K562 (cell line): ENCODE data around the gene PRDX1. TPM values are rescaled to one million over a fixed set of nuclear protein-coding genes. Genes with fewer than 3 reads are reported as not detected.

Experiments
- BACH1 ChIP-seq: fragments of 200-800 bp; sonication (Bioruptor generic); IDR thresholded peaks from 2 replicates; pipeline ENCODE4 v1.6.1; 2016; ENCODE audit warnings: missing genetic modification characterization, missing compliant biosample characterization
- CBX1 ChIP-seq: sonication (generic); IDR thresholded peaks from 2 replicates; pipeline ENCODE4 v1.6.1; 2016; ENCODE audit warnings: antibody characterized with exemption, low read depth, mild to moderate bottlenecking
- FIP1L1 ChIP-seq: fragments of 200-400 bp; formaldehyde crosslinking; IDR thresholded peaks from 2 replicates; pipeline ENCODE4 v1.6.1; 2018; ENCODE audit warnings: mild to moderate bottlenecking, low read depth, low read length; ENCODE audit not compliant: poor library complexity, severe bottlenecking
- HNRNPLL ChIP-seq: fragments of 200-400 bp; formaldehyde crosslinking; IDR thresholded peaks from 2 replicates; pipeline ENCODE4 v1.6.1; 2017; ENCODE audit warnings: low read length, low read depth, mild to moderate bottlenecking; ENCODE audit not compliant: poor library complexity, severe bottlenecking
- KLF10 ChIP-seq: fragments of 250-450 bp; sonication (Bioruptor Pico); IDR thresholded peaks from 2 replicates; pipeline ENCODE4 v1.6.1; 2021; ENCODE audit warnings: matching md5 sums
- RFX5 ChIP-seq: IDR thresholded peaks from 2 replicates; pipeline ENCODE4 v1.6.1; 2011; ENCODE audit warnings: low read depth, mild to moderate bottlenecking, improper control_type of control experiment, low read length
- SIN3B ChIP-seq: fragments of 450-650 bp; IDR thresholded peaks from 2 replicates; pipeline ENCODE4 v1.6.1; 2017; ENCODE audit warnings: low read depth, mild to moderate bottlenecking, moderate library complexity
- ZC3H4 ChIP-seq: sonication (generic); formaldehyde crosslinking; IDR thresholded peaks from 2 replicates; pipeline ENCODE4 v1.9.0; 2021; ENCODE audit warnings: missing genetic modification reagents, borderline replicate concordance
- ZNF408 ChIP-seq: fragments of 250-450 bp; sonication (Bioruptor Pico); IDR thresholded peaks from 2 replicates; pipeline ENCODE4 v1.4.0; 2020; ENCODE audit warnings: low read depth, mild to moderate bottlenecking, moderate library complexity
- polyA plus RNA-seq, 8 experiments: library from polyadenylated mRNA; depleted of rRNA in 4 of 8; stranded (reverse) in 5 of 8; unstranded in 3 of 8; fragments of >200 nt; fragmentation: Nextera tagmentation in 2 of 8; fragmentation: Illumina TruSeq in 1 of 8; extraction: Ambion mirVana in 2 of 8; extraction: Trizol in 1 of 8; gene quantifications; 2 replicates each; pipeline versions ENCODE4 v1.2.1 to v1.2.3, GENCODE V29; 2011 to 2014; ENCODE audit warnings: inconsistent platforms in 1 of 8, missing spikeins in 1 of 8
- total RNA-seq, 7 experiments: library from RNA; depleted of rRNA in 6 of 7; stranded (reverse); fragments of >200 nt in 6 of 7; fragmentation: Illumina TruSeq in 2 of 7; extraction: Trizol in 2 of 7; gene quantifications; 2 replicates each; pipeline versions ENCODE4 v1.2.1 to v1.2.3, GENCODE V29; 2011 to 2021; ENCODE audit warnings: low replicate concordance in 1 of 7
- TF ChIP-seq, protein P1 (sequence below), 2 experiments: fragments of 450-650 bp in 1 of 2; sonication (generic) in 1 of 2; formaldehyde crosslinking in 1 of 2; IDR thresholded peaks; 2 replicates each; pipeline versions ENCODE4 v1.7.1 to v1.9.0; 2016 to 2022; ENCODE audit warnings: inconsistent platforms in 1 of 2, mild to moderate bottlenecking in 1 of 2, missing genetic modification reagents in 1 of 2
- TF ChIP-seq, protein P2 (sequence below): fragments of 200-800 bp; sonication (Bioruptor generic); IDR thresholded peaks from 2 replicates; pipeline ENCODE4 v1.6.1; 2016; ENCODE audit warnings: missing genetic modification characterization, missing compliant biosample characterization

Gene PRDX1
- total and polyA plus RNA-seq, 9 of the 15 experiments (the other 6 are each of a cell fraction or from before 2014, with no cell fraction given), result 748 to 2,388 (median 1,045) TPM

DNA sequence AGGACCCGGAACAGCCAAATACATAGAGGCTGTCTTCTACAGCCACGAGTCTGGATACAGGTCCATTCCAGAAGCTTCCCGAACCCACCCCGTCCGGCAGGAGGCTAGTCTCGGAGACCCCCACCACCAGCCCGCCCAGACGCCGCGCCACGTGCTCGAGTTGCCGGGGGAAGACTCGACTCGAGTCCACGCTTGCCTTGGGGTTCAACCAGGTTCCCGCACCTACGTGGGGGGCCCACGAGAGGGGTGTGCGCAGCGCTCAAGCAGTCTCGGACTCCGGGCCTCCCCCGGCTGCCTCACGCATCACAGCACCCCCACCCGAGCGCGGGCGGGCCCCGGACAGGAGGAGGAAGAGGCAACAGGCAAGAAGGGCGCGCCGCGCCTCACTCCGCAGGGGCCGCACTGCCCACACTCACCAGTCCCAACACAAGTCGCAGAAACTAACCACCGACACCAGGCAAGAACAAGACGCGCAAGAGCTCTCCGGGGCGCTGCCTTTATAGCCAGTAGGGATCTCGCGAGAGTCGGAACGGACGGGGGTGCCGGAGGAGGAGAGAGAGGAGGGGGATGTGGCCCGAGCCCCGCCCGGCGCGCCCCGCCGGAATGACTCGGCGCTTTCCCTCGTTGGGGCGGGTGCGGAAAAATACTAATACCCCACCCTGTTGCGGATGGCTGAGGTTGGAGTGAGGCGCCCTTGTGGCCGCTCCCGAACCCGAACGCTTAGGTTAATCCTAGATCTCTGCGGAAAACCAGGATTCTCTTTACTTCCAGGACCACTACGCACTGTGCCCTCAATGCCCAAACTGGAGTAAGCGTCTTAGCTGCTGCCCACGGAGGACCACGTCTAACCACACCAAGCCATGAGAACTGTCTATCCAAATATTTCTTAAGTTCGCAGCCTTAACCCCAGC lies at the start of gene PRDX1 (continued):
- TF ChIP-seq HNRNPLL (peak; percentile 91), BACH1 (tag) (peak; percentile 79; the same call in 1 of the 2 replicates), CBX1 (peak; percentile 99), RFX5 (0 out of 2 replicates have a peak, but pooled peaks have one; percentile 5), FIP1L1 (peak; percentile 99), ZNF408 (CRISPR knock-in tag) (no peak), SIN3B (peak; percentile 63), KLF10 (no peak), ZC3H4 (peak; percentile 91)
- TF ChIP-seq, protein P1, sequence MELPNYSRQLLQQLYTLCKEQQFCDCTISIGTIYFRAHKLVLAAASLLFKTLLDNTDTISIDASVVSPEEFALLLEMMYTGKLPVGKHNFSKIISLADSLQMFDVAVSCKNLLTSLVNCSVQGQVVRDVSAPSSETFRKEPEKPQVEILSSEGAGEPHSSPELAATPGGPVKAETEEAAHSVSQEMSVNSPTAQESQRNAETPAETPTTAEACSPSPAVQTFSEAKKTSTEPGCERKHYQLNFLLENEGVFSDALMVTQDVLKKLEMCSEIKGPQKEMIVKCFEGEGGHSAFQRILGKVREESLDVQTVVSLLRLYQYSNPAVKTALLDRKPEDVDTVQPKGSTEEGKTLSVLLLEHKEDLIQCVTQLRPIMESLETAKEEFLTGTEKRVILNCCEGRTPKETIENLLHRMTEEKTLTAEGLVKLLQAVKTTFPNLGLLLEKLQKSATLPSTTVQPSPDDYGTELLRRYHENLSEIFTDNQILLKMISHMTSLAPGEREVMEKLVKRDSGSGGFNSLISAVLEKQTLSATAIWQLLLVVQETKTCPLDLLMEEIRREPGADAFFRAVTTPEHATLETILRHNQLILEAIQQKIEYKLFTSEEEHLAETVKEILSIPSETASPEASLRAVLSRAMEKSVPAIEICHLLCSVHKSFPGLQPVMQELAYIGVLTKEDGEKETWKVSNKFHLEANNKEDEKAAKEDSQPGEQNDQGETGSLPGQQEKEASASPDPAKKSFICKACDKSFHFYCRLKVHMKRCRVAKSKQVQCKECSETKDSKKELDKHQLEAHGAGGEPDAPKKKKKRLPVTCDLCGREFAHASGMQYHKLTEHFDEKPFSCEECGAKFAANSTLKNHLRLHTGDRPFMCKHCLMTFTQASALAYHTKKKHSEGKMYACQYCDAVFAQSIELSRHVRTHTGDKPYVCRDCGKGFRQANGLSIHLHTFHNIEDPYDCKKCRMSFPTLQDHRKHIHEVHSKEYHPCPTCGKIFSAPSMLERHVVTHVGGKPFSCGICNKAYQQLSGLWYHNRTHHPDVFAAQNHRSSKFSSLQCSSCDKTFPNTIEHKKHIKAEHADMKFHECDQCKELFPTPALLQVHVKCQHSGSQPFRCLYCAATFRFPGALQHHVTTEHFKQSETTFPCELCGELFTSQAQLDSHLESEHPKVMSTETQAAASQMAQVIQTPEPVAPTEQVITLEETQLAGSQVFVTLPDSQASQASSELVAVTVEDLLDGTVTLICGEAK (IDR thresholded peaks at IDR 0.05), result peak; percentile 60; the same call in 1 of the 2 replicates
- TF ChIP-seq, protein P1 (CRISPR knock-in tag; IDR thresholded peaks at IDR 0.05), result peak; percentile 66
- TF ChIP-seq, protein P2, sequence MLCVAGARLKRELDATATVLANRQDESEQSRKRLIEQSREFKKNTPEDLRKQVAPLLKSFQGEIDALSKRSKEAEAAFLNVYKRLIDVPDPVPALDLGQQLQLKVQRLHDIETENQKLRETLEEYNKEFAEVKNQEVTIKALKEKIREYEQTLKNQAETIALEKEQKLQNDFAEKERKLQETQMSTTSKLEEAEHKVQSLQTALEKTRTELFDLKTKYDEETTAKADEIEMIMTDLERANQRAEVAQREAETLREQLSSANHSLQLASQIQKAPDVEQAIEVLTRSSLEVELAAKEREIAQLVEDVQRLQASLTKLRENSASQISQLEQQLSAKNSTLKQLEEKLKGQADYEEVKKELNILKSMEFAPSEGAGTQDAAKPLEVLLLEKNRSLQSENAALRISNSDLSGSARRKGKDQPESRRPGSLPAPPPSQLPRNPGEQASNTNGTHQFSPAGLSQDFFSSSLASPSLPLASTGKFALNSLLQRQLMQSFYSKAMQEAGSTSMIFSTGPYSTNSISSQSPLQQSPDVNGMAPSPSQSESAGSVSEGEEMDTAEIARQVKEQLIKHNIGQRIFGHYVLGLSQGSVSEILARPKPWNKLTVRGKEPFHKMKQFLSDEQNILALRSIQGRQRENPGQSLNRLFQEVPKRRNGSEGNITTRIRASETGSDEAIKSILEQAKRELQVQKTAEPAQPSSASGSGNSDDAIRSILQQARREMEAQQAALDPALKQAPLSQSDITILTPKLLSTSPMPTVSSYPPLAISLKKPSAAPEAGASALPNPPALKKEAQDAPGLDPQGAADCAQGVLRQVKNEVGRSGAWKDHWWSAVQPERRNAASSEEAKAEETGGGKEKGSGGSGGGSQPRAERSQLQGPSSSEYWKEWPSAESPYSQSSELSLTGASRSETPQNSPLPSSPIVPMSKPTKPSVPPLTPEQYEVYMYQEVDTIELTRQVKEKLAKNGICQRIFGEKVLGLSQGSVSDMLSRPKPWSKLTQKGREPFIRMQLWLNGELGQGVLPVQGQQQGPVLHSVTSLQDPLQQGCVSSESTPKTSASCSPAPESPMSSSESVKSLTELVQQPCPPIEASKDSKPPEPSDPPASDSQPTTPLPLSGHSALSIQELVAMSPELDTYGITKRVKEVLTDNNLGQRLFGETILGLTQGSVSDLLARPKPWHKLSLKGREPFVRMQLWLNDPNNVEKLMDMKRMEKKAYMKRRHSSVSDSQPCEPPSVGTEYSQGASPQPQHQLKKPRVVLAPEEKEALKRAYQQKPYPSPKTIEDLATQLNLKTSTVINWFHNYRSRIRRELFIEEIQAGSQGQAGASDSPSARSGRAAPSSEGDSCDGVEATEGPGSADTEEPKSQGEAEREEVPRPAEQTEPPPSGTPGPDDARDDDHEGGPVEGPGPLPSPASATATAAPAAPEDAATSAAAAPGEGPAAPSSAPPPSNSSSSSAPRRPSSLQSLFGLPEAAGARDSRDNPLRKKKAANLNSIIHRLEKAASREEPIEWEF (CRISPR knock-in tag), result no peak
